ENCODE results near the gene CPA4. TPM values are rescaled to one million over a fixed set of nuclear protein-coding genes. Genes with fewer than 3 reads are reported as not detected.

The CPA4 gene
- total RNA-seq, 6 experiments from 2014 or later: 5.8 to 23.2 (median 20.0) TPM

Other genes with a start within 250 kb of the CPA4 start
- 10 to 100 TPM; 18.8 to 24.3 (median 21.2) TPM for gene ZC3HC1, start 241.8 kb upstream of the CPA4 start, total RNA-seq (2021; fragmentation: NEBNext Ultra II Directional; extraction: Animal tissue kit (Norgen Biotek cat#: 25700))
- gene KLHDC10, start 222.6 kb upstream of the CPA4 start, total RNA-seq (2021; fragmentation: NEBNext Ultra II Directional; extraction: Animal tissue kit (Norgen Biotek cat#: 25700)): 10 to 100 TPM; 21.0 to 25.5 (median 24.1) TPM
- gene TMEM209, start 87.8 kb upstream of the CPA4 start, total RNA-seq (2021; fragmentation: NEBNext Ultra II Directional; extraction: Animal tissue kit (Norgen Biotek cat#: 25700)): 10 to 100 TPM; 14.2 to 17.3 (median 16.9) TPM
- gene SSMEM1, start 85.3 kb upstream of the CPA4 start, total RNA-seq (2021; fragmentation: NEBNext Ultra II Directional; extraction: Animal tissue kit (Norgen Biotek cat#: 25700)): not detected
- not detected for gene CPA2, start 26.3 kb upstream of the CPA4 start, total RNA-seq (2021; fragmentation: NEBNext Ultra II Directional; extraction: Animal tissue kit (Norgen Biotek cat#: 25700))
- gene CPA5, start 51.7 kb downstream of the CPA4 start, total RNA-seq (2021; fragmentation: NEBNext Ultra II Directional; extraction: Animal tissue kit (Norgen Biotek cat#: 25700)): not detected
- not detected for gene CPA1, start 87.3 kb downstream of the CPA4 start, total RNA-seq (2021; fragmentation: NEBNext Ultra II Directional; extraction: Animal tissue kit (Norgen Biotek cat#: 25700))
- gene CEP41, start 147.9 kb downstream of the CPA4 start, total RNA-seq (2021; fragmentation: NEBNext Ultra II Directional; extraction: Animal tissue kit (Norgen Biotek cat#: 25700)): 10 to 100 TPM; 14.5 to 20.9 (median 17.8) TPM
- gene MEST, start 198.9 kb downstream of the CPA4 start, total RNA-seq (2021; fragmentation: NEBNext Ultra II Directional; extraction: Animal tissue kit (Norgen Biotek cat#: 25700)): 1 to 10 TPM in 4 of 6 experiments, under 1 TPM in 2; 0.28 to 3.7 (median 2.1) TPM